Suppressor macrophage treated with lipopolysaccharide for 4 hours (primary cell): ENCODE measurements around the gene SH3PXD2B.

Source experiments
- DNase-seq: peaks from one replicate; pipeline ENCODE4 v3.0.0-alpha.2; 2020

SH3PXD2B gene

GRCh38 chr5:172452398-172453205 lies 1.7 kb downstream of the SH3PXD2B start:
- DNase-seq, result no peak

- DNase-seq, result peak; percentile 81
These were observed 2.5 kb downstream of the SH3PXD2B start for GRCh38 chr5:172451771-172452197.

GRCh38 chr5:172450861-172451695 lies 3.2 kb downstream of the SH3PXD2B start:
- peak; percentile 64 for DNase-seq

DNA sequence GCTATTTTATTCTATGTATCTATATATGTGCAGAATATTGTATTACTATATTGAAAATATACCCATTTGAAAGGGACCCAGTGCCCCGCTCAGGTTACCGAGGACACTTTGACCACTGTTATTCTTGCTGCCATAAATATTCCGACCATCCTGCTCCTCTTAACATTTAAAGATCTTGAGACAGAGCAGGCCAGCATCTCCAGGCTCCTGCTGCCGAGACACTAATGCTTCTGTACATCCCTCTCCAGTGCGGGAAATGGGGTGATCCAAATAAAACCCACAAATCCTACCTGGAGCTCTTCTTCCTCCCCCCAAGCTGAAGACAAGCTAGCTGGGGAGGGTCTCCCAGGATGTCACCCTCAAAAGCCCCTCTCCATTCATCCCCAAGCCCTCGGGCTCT lies 3.9 kb downstream of the SH3PXD2B start:
- no peak for DNase-seq

GRCh38 chr5:172448999-172449398 lies 5.3 kb downstream of the SH3PXD2B start:
- no peak for DNase-seq

DNA sequence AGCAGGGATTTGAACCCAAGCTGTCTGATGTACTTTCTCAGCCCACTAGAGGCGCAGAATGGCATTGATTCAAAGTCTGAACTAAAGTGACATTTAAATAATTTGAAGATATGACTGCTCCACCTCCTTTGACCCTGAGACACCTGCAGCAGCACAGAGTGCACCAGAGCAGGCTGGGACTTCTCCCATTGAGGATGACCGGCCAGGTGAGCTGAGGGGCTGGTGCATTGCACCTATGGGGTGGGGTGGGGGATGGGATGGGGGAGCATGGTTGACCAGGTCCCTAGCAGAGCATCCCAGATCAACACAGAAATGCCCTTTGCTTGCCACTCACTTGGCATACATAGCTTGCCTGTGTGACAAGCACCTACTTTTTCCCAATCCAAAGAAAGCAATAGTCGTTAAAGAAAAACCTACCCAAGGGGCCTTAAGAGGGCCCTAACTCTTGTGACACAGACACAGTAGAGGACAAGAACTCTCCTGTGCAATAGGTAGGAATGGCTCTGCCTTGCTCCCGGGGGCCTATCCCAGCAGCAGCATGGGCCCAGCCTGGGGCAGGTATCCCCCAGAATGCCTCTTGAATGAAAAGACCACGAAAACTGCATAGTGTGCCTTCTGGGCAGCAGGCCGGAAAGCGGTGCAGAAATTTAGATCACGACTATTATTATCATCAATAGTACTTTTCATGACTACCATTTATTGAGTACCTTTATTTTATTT lies 6.5 kb downstream of the SH3PXD2B start:
- DNase-seq, result no peak

- no peak for DNase-seq
These were observed 7.8 kb downstream of the SH3PXD2B start for GRCh38 chr5:172446336-172447051.

GRCh38 chr5:172445866-172446265 lies 8.5 kb downstream of the SH3PXD2B start:
- DNase-seq, result no peak

DNA sequence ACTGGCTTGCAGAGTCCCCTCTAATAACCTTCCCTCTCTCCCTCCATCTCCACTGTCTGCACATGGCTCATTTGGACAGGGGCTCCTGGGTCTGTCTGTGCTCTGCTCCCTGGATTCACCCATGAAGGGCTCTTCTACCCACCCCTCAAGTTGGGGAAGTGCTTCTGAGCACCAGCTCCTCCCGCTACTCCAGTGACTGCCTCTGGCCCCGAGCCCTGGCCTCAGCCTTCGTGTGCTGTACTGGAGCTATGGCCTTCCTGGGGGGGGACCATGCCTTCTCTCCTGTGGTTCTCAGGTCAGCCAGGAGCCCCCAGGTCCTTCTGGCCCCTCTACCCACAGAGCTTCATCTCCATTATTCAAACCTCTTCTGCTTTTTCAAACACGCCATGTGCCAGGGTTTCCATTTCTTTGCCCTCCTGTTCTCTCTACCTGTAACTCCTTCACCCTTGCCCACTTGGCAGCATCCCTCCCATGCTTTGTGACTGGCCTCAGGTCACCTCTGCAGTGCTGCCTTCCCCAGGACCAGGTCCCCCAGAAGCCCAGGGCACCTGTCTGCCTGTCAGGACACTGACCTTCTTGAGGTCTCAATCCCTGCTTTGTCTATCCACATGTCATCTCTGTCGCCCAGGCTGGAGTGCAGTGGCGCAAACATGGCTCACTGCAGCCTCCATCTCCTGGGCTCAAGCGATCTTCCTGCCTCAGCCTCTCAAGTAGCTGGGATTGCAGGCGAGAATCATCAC lies 9.5 kb downstream of the SH3PXD2B start:
- DNase-seq, result no peak

DNA sequence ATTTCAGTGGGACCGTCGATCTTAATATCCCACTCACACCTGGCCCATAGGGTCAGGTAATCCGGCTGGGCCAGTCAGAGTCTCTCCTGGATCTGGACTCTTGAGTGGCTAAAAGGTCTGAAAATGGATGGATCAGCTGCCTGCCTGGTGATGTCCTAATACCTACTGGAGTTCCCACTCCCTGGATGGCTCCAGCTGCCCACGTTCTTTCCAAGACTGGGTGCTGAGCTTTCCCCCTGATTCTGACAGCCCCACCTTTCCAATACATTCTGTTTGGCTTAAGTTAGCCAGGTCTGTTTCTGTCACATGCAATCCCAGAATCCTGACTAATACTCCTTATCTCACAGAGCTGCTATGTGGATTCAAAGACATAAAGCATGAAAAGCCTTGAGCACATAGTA lies 10.2 kb downstream of the SH3PXD2B start:
- DNase-seq, result no peak

GRCh38 chr5:172443441-172444109 lies 10.8 kb downstream of the SH3PXD2B start:
- DNase-seq, result peak; percentile 89

GRCh38 chr5:172442592-172442991 lies 11.7 kb downstream of the SH3PXD2B start:
- DNase-seq, result no peak

GRCh38 chr5:172441262-172441751 lies 13.0 kb downstream of the SH3PXD2B start:
- no peak for DNase-seq

DNA sequence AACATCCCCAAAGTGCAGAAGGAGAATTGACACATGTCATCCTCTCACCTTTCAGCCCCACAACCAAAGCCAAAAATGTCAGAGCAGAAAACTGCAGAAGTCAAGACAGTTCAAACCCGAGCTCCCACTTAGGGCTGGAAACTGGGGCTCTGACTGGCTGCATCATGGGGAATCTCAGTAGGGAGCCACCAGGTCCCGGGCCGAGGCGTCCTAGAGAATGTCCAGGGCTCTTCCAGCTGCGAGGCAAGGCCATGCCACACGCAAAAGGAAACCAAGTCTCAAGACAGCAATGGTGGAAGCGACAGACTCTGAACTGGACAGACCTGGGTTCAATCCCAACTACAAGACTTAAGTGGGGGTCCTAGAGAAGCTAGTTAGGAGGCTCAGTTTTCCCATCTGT lies 13.8 kb downstream of the SH3PXD2B start:
- DNase-seq, result no peak

- DNase-seq, result no peak
These were observed 14.4 kb downstream of the SH3PXD2B start for GRCh38 chr5:172439785-172440477.

- no peak for DNase-seq
These were observed 16.0 kb downstream of the SH3PXD2B start for GRCh38 chr5:172438319-172438668.

DNA sequence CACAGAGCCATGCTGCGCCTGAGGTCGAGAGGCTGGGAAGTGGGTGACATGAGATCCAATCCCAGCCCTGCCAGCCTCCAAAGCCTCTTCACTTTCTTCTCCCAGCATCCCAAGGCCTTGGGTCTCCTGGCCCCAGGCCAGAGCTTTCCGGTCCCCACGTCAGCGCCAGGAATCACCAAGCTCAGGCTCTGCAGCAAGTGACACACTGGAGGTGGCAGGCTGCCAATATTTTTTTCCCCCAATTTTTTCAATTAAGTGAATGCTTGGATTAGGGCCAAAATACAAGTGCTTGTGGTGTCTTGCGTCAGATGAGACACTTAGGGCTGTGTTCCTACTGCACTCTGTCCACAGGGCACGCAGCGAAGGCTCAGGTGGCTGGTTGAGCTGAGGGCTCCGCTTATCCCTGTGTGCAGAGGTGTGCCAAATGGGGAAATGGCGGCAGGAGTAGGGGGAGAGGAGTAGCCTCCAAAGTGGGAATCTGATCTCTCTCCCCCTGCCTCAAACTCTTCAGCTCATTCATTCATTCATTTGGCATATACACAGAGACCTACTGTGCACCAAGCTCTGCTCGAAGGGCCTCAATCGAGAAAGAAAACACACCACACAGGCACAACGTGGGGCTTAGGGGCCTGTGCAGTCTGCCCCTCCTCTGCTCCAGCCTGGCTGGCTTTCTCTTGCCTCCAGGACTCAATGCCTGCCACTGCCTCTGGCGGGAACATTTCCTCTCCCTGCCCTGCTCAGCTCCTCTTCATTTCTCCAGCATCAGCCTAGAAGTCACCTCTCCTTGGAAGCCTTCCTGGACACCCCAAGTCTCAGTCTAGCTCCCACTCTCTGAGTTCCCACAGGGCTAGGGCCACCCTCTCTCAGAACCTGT lies 16.6 kb downstream of the SH3PXD2B start:
- DNase-seq, result peak; percentile 79

DNA sequence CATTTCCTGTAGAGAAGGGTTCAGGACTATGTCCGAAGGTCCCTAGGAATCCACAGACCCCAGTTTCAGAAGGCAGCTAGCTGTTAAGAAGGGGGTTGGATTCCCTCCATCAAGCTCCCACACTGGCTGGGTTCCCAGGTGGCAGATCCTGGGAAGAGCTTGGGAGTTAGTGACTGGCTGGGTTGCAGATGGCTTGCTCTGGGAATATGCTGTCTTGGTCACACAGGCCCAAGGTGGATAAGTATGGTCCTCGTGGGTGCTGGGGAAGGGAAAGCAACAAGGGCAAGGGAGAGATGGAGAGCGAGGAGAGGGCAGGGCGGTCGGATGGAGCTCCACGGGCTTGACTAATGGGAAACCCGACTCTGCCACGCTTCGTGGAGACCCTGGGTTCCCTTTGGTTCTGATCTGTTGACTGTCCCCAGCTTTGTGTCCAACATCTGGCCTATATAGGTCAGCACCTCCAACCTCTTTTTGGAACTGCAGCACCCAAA lies 17.4 kb downstream of the SH3PXD2B start:
- DNase-seq, result no peak
